ENCODE results near the gene PAEP. TPM values are rescaled to one million over a fixed set of nuclear protein-coding genes. Genes with fewer than 3 reads are reported as not detected.

PAEP gene
- total RNA-seq, 1 donor from 2014 or later = not detected

DNA sequence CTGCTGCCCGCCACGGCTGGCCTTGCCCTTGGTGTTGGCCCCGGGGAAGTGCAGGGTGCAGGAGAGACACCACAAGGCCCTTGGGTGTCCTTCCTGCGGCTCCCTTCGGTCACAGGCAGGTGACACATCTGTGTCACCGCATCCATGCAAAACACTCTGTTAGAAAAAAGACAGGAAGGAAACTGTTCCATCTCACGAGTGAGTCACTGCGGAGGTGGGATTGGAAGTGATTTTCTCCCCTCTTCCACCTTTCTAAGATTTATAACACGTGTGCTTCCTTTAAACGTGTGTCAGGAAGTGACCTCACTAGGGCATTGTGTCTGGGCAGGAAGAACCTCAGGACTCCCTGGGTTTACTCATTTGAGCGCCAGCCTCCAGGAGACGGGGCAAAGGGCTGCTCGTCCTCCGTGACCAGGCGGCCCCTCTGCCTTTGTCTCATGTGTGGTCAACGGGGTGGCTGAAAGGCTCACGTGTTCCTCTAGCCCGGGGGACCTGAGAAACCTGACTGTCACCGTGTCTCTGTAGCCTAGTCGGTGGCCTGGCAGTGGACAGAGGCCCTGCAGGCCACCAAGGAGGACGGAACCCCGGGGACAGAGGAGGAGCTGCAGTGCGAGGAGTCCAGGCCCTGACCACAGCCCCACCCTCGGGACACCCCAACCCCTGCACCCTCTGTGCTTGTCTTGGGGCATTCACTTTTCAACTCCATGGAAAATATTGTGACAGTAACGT, 45.3 kb upstream of the PAEP start:
- no peak overlapping the region for H3K4me3 ChIP-seq (ENCODE audit: low read depth, low read length)
- no peak for TF ChIP-seq CTCF (conservative IDR thresholded peaks at IDR 0.05; ENCODE audit: low read depth, low read length)
- no peak for DNase-seq (ENCODE audit: low read depth)

DNA sequence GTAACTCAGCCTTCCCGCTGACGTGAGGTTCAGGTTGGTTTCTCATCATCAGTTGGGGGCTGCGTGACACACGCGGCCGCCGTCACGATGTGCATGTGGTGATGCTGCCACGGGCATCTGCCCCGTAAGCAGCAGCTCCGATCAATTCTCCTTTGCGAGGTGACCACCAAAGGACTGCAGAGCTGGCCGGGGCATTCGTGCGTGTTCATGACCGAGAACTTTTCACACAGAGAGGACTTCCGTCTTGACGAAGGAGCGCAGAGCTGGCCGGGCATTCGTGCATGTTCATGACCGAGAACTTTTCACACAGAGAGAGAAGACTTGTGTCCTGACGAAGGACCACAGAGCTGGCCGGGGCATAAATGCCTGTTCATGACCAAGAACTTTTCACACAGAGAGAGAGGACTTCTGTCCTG, 44.1 kb upstream of the PAEP start:
- no peak for DNase-seq (ENCODE audit: low read depth)
- H3K4me3 ChIP-seq (ENCODE audit: low read depth, low read length) = no peak overlapping the region
- no peak for TF ChIP-seq CTCF (conservative IDR thresholded peaks at IDR 0.05; ENCODE audit: low read depth, low read length)

GRCh38 chr9:135519179-135519971, 42.2 kb upstream of the PAEP start:
- no peak for TF ChIP-seq CTCF (conservative IDR thresholded peaks at IDR 0.05; ENCODE audit: low read depth, low read length)
- no peak overlapping the region for H3K4me3 ChIP-seq (ENCODE audit: low read depth, low read length)
- no peak for DNase-seq (ENCODE audit: low read depth)

DNA sequence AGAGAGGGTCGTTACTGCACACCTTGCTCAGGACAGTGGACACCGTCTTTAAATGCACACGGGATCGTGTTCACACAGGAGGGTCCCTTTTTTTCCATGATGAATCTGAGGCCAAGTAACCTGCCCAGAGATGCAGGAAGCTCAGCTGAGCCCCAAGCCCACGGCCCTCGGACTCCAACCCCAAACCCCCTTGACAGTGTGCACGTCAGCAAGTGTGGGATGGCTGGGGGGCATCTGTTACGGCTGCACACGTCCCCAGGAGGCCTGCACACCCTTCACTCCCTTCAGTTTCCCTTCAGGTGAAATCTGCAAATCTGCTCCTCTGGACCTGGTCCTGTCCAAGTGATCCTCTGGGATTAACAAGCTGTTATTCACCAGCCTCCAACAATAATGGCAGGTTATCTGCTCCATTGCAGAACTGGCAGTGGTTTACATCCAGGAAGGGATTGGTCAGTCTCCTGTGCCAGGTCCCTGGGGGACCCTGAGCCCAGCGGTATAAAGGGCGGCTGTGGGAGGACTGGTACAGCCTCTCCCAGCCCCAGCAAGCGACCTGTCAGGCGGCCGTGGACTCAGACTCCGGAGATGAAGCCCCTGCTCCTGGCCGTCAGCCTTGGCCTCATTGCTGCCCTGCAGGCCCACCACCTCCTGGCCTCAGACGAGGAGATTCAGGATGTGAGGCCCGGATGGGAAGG, 40.5 kb upstream of the PAEP start, which contains the start of gene LCN1:
LCN1 (plus strand) TSS at position 525 of the 692 bp plus-strand sequence; CDS start at position 583, 58 bp downstream.
- TF ChIP-seq CTCF (conservative IDR thresholded peaks at IDR 0.05; ENCODE audit: low read depth, low read length) = no peak

GRCh38 chr9:135521608-135522095, 39.9 kb upstream of the PAEP start:
- DNase-seq (ENCODE audit: low read depth) = no peak
- no peak for TF ChIP-seq CTCF (conservative IDR thresholded peaks at IDR 0.05; ENCODE audit: low read depth, low read length)
- no peak overlapping the region for H3K4me3 ChIP-seq (ENCODE audit: low read depth, low read length)

More for the DNA sequence above, 40.5 kb upstream of the PAEP start, which contains the start of gene LCN1:
- no peak for DNase-seq (ENCODE audit: low read depth)
- H3K4me3 ChIP-seq (ENCODE audit: low read depth, low read length) = no peak within 1 kb of the TSS

DNA sequence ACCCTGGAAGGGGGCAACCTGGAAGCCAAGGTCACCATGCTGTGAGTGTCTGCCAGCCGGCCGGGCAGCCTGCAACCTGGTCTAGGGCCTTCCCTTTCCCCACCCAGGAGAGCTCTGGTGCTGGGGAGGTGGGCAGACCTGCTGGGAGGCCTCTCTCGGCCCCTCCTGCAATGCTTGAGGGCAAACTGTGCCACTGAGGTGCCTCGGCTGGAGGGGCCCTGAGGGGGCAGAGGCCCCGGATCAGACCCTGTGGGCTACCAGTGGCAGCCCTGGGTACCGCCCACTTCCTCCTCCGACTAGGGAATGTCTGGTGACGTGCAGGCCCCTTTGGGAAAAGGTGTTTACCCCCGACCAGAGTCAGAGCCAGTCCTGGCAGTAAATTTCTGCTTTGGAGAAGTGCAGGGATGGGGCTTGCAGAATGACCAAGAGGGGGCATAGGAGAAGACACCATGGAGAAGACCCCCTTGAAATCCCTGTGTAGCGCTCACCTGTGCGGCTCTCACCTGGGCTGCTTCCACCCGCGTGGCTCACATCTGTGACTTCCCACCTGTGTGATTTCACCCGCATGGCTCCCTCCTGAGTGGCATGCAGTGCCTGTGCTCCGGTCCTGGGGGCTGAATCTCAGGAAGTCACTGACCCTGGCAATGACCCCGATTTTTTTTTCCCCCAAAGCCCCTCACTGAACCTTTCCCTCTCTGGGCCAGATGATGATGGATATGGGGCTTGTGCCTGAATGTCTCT, 39.2 kb upstream of the PAEP start:
- no peak for TF ChIP-seq CTCF (conservative IDR thresholded peaks at IDR 0.05; ENCODE audit: low read depth, low read length)
- no peak overlapping the region for H3K4me3 ChIP-seq (ENCODE audit: low read depth, low read length)
- DNase-seq (ENCODE audit: low read depth) = no peak

Data from epithelial cell of proximal tubule (primary cell).